Measurements from ENCODE around the gene MEDAG.

MEDAG gene

GRCh38 chr13:30966101-30966500 lies 60.0 kb downstream of the MEDAG start:
- no peak for DNase-seq

GRCh38 chr13:30968846-30969245 lies 62.8 kb downstream of the MEDAG start:
- DNase-seq: no peak

GRCh38 chr13:30971575-30971974 lies 65.5 kb downstream of the MEDAG start:
- no peak for DNase-seq

DNA sequence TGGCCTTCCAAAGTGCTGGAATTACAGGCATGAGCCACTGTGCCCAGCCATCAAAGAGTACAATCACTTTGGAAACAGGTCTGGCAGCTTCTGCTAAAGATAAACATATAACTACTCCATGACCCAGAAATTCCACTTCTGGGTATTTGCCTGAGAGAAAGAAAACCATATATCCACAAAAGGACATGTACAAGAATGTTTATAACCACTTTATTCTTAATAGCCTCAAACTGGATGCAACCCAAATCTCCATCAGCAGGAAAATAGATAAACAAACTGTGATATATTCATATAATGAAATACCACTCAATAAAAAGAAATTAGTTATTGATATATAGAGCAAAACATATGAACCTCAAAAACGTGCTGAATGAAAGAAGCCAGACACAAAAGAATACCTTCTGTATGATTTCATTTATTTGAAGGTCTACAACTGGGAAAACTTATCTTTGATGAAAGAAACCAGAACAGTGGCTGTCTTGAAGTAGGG lies 66.9 kb downstream of the MEDAG start:
- DNase-seq: no peak

- DNase-seq: no peak
Measured at GRCh38 chr13:30974350-30974749, 68.3 kb downstream of the MEDAG start.
